PFSK-1 (cell line): ENCODE measurements around the gene C3orf70.

Experiments
- SIN3A ChIP-seq: IDR thresholded peaks from 2 replicates; pipeline ENCODE4 v1.6.1; 2012; ENCODE audit warnings: mild to moderate bottlenecking, low read length, moderate library complexity, borderline replicate concordance; ENCODE audit not compliant: insufficient read depth
- TAF1 ChIP-seq: IDR thresholded peaks from 2 replicates; pipeline ENCODE4 v1.6.1; 2012; ENCODE audit warnings: low read length, control low read depth, borderline replicate concordance; ENCODE audit not compliant: insufficient read depth

DNA sequence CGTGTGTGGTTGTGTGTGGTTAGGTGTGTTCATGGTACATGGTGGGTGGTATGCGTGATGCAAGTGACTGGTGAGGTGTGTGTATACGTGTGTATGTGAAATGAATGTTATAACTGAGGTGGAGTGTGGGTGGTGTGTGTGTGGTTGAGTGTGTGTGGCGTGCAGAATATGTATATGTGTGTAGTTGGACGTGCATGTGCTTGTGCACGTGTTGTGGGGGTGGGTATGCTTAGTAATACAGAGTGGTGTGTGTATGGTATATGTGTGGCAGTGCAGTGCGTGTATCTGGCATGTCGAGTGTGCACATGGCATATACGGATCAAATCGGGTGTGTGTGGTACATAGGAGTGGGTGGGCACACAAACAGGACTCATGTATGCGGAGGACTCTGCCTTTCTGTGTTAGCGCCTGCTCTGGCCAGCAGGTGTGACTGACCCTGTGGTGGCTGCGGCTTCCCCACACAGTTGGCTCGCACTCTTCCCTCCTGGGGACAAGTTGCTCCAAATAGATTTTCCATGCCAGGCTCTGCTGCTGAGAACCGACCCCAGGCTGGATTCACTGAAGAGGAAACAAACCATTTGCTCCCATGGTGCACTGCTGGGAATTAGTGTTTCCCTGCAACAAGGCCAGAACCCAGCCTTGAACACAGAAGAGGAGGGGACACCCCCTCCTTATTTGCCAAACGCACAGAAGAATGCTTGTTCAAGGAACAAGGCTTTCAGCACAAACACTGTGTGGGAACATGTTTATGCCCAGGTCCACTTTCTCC lies 1.2 kb upstream of the C3orf70 start:
- TF ChIP-seq TAF1, result no peak
- TF ChIP-seq SIN3A, result no peak
